ENCODE measurements around the gene BTBD10.
"Not testable (repeated sequence)": the region's sequence is repeated elsewhere in the genome, so short reads cannot be mapped to it uniquely, and the experiment has no call there.

The BTBD10 gene

GRCh38 chr11:13440100-13440855, 22.7 kb downstream of the BTBD10 start:
- DNase-seq (ENCODE audit: low read depth) = peak; percentile 93

GRCh38 chr11:13438291-13438690, 24.7 kb downstream of the BTBD10 start:
- DNase-seq (ENCODE audit: low read depth) = no peak

GRCh38 chr11:13436836-13437235, 26.2 kb downstream of the BTBD10 start:
- DNase-seq (ENCODE audit: low read depth) = not testable (repeated sequence)

- DNase-seq (ENCODE audit: low read depth) = no peak
These were observed 28.5 kb downstream of the BTBD10 start for GRCh38 chr11:13434247-13435205.

- DNase-seq (ENCODE audit: low read depth) = no peak
These were observed 29.6 kb downstream of the BTBD10 start for GRCh38 chr11:13433437-13433836.

- DNase-seq (ENCODE audit: low read depth) = no peak
These were observed 33.2 kb downstream of the BTBD10 start for GRCh38 chr11:13429836-13430235.

GRCh38 chr11:13429288-13429687, 33.7 kb downstream of the BTBD10 start:
- DNase-seq (ENCODE audit: low read depth) = no peak

GRCh38 chr11:13427440-13427839, 35.6 kb downstream of the BTBD10 start:
- no peak for DNase-seq (ENCODE audit: low read depth)

- DNase-seq (ENCODE audit: low read depth) = no peak
These were observed 39.6 kb downstream of the BTBD10 start for GRCh38 chr11:13423372-13423771.

- no peak for DNase-seq (ENCODE audit: low read depth)
These were observed 41.5 kb downstream of the BTBD10 start for GRCh38 chr11:13421561-13421960.

- DNase-seq (ENCODE audit: low read depth) = no peak
These were observed 47.8 kb downstream of the BTBD10 start for GRCh38 chr11:13415201-13415600.

- DNase-seq (ENCODE audit: low read depth) = no peak
These were observed 57.8 kb downstream of the BTBD10 start for GRCh38 chr11:13405220-13405619.

- DNase-seq (ENCODE audit: low read depth) = not testable (repeated sequence)
These were observed 64.7 kb downstream of the BTBD10 start for GRCh38 chr11:13398335-13398734.

GRCh38 chr11:13391217-13391616, 71.8 kb downstream of the BTBD10 start:
- no peak for DNase-seq (ENCODE audit: low read depth)

GRCh38 chr11:13388741-13389140, 74.3 kb downstream of the BTBD10 start:
- DNase-seq (ENCODE audit: low read depth) = no peak

GRCh38 chr11:13386567-13386966, 76.5 kb downstream of the BTBD10 start:
- DNase-seq (ENCODE audit: low read depth) = no peak

- peak; percentile 25 for DNase-seq (ENCODE audit: low read depth)
These were observed 77.9 kb downstream of the BTBD10 start for GRCh38 chr11:13384908-13385640.

GRCh38 chr11:13382751-13383150, 80.3 kb downstream of the BTBD10 start:
- no peak for DNase-seq (ENCODE audit: low read depth)

- no peak for DNase-seq (ENCODE audit: low read depth)
These were observed 82.3 kb downstream of the BTBD10 start for GRCh38 chr11:13380731-13381130.

GRCh38 chr11:13378316-13378715, 84.7 kb downstream of the BTBD10 start:
- no peak for DNase-seq (ENCODE audit: low read depth)

- no peak for DNase-seq (ENCODE audit: low read depth)
These were observed 86.2 kb downstream of the BTBD10 start for GRCh38 chr11:13376838-13377237.

- DNase-seq (ENCODE audit: low read depth) = no peak
These were observed 86.6 kb downstream of the BTBD10 start for GRCh38 chr11:13376402-13376801.
